Liver (tissue), 9 donors: ENCODE data around the gene GOSR1. TPM values are rescaled to one million over a fixed set of nuclear protein-coding genes. Genes with fewer than 3 reads are reported as not detected.

ENCODE experiments used
- DNase-seq: peaks from one replicate; pipeline ENCODE4 v3.0.0-alpha.2; 2017; ENCODE audit warnings: low spot score
- H3K27ac ChIP-seq, 2 donors: one replicate each; pipeline ENCODE4 v1.7.0; 2013; ENCODE audit warnings: inconsistent platforms in 2 of 2, low read length in 2 of 2, control low read depth in 1 of 2, low read depth in 1 of 2, mild to moderate bottlenecking in 1 of 2
- H3K27me3 ChIP-seq, 4 donors: one replicate each; pipeline versions ENCODE4 v1.6.1 to v1.7.0; 2013; ENCODE audit warnings: low read length in 3 of 4, inconsistent platforms in 1 of 4, mild to moderate bottlenecking in 1 of 4, moderate library complexity in 1 of 4; ENCODE audit not compliant: control insufficient read depth in 4 of 4, insufficient read depth in 4 of 4
- H3K36me3 ChIP-seq, 4 donors: one replicate each; pipeline versions ENCODE4 v1.6.1 to v1.7.0; 2013; ENCODE audit warnings: low read length in 3 of 4, mild to moderate bottlenecking in 3 of 4, low read depth in 1 of 4, moderate library complexity in 1 of 4; ENCODE audit not compliant: control insufficient read depth in 4 of 4, insufficient read depth in 3 of 4
- H3K4me1 ChIP-seq, 4 donors: one replicate each; pipeline versions ENCODE4 v1.6.1 to v1.7.0; 2013; ENCODE audit warnings: low read length in 3 of 4, mild to moderate bottlenecking in 3 of 4, moderate library complexity in 1 of 4; ENCODE audit not compliant: control insufficient read depth in 4 of 4, insufficient read depth in 4 of 4
- H3K4me3 ChIP-seq, 3 donors: one replicate each; pipeline versions ENCODE4 v1.6.1 to v1.7.0; 2013; ENCODE audit warnings: low read length in 3 of 3, control low read depth in 1 of 3, low read depth in 1 of 3, mild to moderate bottlenecking in 1 of 3
- H3K9ac ChIP-seq, 2 donors: one replicate each; pipeline ENCODE4 v1.7.0; 2013; ENCODE audit warnings: low read length in 2 of 2, mild to moderate bottlenecking in 2 of 2, moderate library complexity in 2 of 2, control low read depth in 1 of 2, low read depth in 1 of 2
- H3K9me3 ChIP-seq, 4 donors: one replicate each; pipeline versions ENCODE4 v1.6.1 to v1.7.0; 2013; ENCODE audit warnings: low read length in 3 of 4; ENCODE audit not compliant: control insufficient read depth in 4 of 4
- EGR1 ChIP-seq, 2 donors: IDR thresholded peaks; 2 replicates each; pipeline ENCODE4 v1.6.1; 2016 to 2018; ENCODE audit warnings: antibody characterized with exemption in 2 of 2, low read depth in 2 of 2
- FOXA1 ChIP-seq: IDR thresholded peaks from 2 replicates; pipeline ENCODE4 v1.6.1; 2016; ENCODE audit warnings: antibody characterized with exemption
- FOXA2 ChIP-seq: IDR thresholded peaks from 2 replicates; pipeline ENCODE4 v1.6.1; 2016; ENCODE audit warnings: antibody characterized with exemption
- HNF4A ChIP-seq, 2 donors: conservative IDR thresholded peaks; 2 replicates each; pipeline ENCODE4 v1.6.1; 2016; ENCODE audit warnings: antibody characterized with exemption in 2 of 2, mild to moderate bottlenecking in 2 of 2
- NR2F2 ChIP-seq: IDR thresholded peaks from 2 replicates; pipeline ENCODE4 v1.6.1; 2016; ENCODE audit warnings: antibody characterized with exemption
- SP1 ChIP-seq: IDR thresholded peaks from 2 replicates; pipeline ENCODE4 v1.6.1; 2018; ENCODE audit warnings: antibody characterized with exemption, mild to moderate bottlenecking
- YY1 ChIP-seq: IDR thresholded peaks from 2 replicates; pipeline ENCODE4 v1.6.1; 2016; ENCODE audit warnings: antibody characterized with exemption, mild to moderate bottlenecking
- WGBS: extraction: QIAGEN DNeasy Blood & Tissue Kit; methylation state at CpG from one replicate; pipeline ENCODE4 v1.1.7; 2013; 5-methylcytosine and 5-hydroxymethylcytosine counted together
- polyA plus RNA-seq, 2 donors: library from polyadenylated mRNA; stranded (reverse) in 1 of 2; unstranded in 1 of 2; fragments of 200-250 nt in 1 of 2; fragments of >200 nt in 1 of 2; fragmentation: Nextera tagmentation in 1 of 2; extraction: Ambion mirVana in 1 of 2; gene quantifications; one replicate each; pipeline versions ENCODE4 v1.2.1 to v1.2.3, GENCODE V29; 2013 to 2015
- total RNA-seq, 2 donors: library from RNA; depleted of rRNA; stranded (reverse); fragments of >200 nt; gene quantifications; one replicate each; pipeline ENCODE4 v1.2.3, GENCODE V29; 2014
- TF ChIP-seq, protein P1 (sequence below): IDR thresholded peaks from 2 replicates; pipeline ENCODE4 v1.6.1; 2016; ENCODE audit warnings: antibody characterized with exemption
- TF ChIP-seq, protein P2 (sequence below): IDR thresholded peaks from 2 replicates; pipeline ENCODE4 v1.6.1; 2016; ENCODE audit warnings: antibody characterized with exemption
- TF ChIP-seq, protein P3 (sequence below): IDR thresholded peaks from 2 replicates; pipeline ENCODE4 v1.6.1; 2016; ENCODE audit warnings: antibody characterized with exemption
- TF ChIP-seq, protein P4 (sequence below): fragments of 150-350 bp; IDR thresholded peaks from 2 replicates; pipeline ENCODE4 v1.5.1; 2017; ENCODE audit warnings: improper control_type of control experiment, low read depth, low read length; ENCODE audit not compliant: missing input control
- donor health status: healthy.
- donor health status: healthy.
- donor health status: healthy.
- donor health status: healthy.
- donor health status: healthy.

The GOSR1 gene
- total and polyA plus RNA-seq, 4 donors = 15.0 to 40.4 (median 26.3) TPM

DNA sequence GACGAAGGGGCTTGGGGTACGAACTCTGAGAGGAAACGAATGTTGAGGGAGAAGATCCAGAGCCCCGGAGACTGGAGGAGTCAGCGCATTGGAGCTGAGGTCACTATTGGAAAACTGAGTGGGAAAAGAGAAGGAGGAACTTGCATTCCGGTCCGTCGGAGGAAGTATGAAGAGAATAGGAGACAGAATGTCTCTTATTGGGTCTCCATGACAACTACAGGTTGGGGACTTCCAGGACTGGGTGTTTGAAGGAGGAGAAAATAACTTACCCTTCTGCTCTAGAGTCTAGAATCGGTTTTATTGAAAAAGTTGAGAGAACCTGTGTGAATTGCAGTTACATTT lies 537 bp downstream of the GOSR1 start (continued):
- TF ChIP-seq, protein P1, sequence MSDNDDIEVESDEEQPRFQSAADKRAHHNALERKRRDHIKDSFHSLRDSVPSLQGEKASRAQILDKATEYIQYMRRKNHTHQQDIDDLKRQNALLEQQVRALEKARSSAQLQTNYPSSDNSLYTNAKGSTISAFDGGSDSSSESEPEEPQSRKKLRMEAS = no peak
- TF ChIP-seq, protein P2, sequence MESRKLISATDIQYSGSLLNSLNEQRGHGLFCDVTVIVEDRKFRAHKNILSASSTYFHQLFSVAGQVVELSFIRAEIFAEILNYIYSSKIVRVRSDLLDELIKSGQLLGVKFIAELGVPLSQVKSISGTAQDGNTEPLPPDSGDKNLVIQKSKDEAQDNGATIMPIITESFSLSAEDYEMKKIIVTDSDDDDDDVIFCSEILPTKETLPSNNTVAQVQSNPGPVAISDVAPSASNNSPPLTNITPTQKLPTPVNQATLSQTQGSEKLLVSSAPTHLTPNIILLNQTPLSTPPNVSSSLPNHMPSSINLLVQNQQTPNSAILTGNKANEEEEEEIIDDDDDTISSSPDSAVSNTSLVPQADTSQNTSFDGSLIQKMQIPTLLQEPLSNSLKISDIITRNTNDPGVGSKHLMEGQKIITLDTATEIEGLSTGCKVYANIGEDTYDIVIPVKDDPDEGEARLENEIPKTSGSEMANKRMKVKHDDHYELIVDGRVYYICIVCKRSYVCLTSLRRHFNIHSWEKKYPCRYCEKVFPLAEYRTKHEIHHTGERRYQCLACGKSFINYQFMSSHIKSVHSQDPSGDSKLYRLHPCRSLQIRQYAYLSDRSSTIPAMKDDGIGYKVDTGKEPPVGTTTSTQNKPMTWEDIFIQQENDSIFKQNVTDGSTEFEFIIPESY = no peak
- TF ChIP-seq FOXA1 (no peak), SP1 (no peak), HNF4A (conservative IDR thresholded peaks at IDR 0.05) (no peak)
- TF ChIP-seq, protein P3, sequence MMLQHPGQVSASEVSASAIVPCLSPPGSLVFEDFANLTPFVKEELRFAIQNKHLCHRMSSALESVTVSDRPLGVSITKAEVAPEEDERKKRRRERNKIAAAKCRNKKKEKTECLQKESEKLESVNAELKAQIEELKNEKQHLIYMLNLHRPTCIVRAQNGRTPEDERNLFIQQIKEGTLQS = no peak

DNA sequence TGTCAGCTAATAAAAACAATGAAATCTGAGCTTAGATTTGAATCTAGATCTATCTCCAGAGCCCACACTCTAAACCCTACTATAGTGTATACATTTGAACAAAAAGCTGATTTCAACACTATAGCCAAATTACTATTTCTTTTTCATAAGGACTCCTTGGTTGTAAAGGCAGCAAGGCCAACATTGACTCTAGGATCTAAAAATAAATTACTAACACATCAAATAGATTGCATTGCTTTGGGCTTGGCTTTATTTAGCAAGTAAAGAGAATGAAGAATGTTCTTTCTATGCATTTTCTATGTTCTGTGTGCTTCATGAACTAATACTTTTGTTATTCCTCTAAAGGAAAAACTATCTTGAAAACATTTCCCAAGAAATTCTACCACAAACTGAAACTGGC lies 5.3 kb downstream of the GOSR1 start:
- Histone ChIP-seq H3K4me1 (peaks cover 4 to 15% (median 7%) of the 10 kb centered on the region in 4 donors), H3K36me3 (peaks cover 5 to 56% (median 42%) of the 10 kb centered on the region in 4 donors), H3K9ac (no peak overlapping the region), H3K4me3 (no peak overlapping the region), H3K27me3 (no peaks in the 10 kb centered on the region), H3K27ac (no peak overlapping the region), H3K9me3 (no peaks in the 10 kb centered on the region)
- TF ChIP-seq NR2F2 = no peak
- DNase-seq = no peak

DNA sequence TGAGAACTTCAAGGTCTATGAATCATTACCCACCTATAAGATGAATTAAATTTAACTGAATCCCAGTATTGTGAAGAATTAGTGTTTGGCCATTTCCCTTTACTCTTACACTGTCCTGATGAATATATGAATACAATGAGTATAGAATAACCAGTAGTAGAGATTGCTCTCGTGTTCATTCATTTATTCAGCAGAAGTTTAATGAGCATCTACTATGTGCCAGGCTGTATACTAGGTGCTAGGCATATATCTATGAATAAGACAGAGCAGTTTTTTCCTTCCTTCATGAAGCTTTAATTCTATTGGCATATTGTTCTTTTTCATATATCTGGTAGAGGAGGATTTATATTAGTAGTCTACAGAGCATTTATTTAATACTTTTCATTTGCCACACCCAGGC lies 6.0 kb downstream of the GOSR1 start:
- H3K27me3 ChIP-seq = no peaks in the 10 kb centered on the region
- H3K9ac ChIP-seq = no peak overlapping the region
- H3K4me3 ChIP-seq = no peak overlapping the region
- H3K9me3 ChIP-seq = no peaks in the 10 kb centered on the region
- H3K36me3 ChIP-seq = peaks cover 5 to 61% (median 44%) of the 10 kb centered on the region in 4 donors
- TF ChIP-seq YY1 (no peak), FOXA1 (no peak), EGR1 (IDR thresholded peaks at IDR 0.05; ENCODE audit: low read depth in 2 of 2) (no peak), FOXA2 (no peak), NR2F2 (no peak)
- TF ChIP-seq, protein P4, sequence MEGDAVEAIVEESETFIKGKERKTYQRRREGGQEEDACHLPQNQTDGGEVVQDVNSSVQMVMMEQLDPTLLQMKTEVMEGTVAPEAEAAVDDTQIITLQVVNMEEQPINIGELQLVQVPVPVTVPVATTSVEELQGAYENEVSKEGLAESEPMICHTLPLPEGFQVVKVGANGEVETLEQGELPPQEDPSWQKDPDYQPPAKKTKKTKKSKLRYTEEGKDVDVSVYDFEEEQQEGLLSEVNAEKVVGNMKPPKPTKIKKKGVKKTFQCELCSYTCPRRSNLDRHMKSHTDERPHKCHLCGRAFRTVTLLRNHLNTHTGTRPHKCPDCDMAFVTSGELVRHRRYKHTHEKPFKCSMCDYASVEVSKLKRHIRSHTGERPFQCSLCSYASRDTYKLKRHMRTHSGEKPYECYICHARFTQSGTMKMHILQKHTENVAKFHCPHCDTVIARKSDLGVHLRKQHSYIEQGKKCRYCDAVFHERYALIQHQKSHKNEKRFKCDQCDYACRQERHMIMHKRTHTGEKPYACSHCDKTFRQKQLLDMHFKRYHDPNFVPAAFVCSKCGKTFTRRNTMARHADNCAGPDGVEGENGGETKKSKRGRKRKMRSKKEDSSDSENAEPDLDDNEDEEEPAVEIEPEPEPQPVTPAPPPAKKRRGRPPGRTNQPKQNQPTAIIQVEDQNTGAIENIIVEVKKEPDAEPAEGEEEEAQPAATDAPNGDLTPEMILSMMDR = no peak
- TF ChIP-seq, protein P3 = no peak
- TF ChIP-seq, protein P2 = no peak
- DNase-seq = no peak
- H3K27ac ChIP-seq = no peak overlapping the region
- H3K4me1 ChIP-seq = peaks cover 3 to 9% (median 4%) of the 10 kb centered on the region in 4 donors
- 96% methylated on average over 1 of the region's 1 CpG for WGBS
